ENCODE results near the gene DISP2. TPM values are rescaled to one million over a fixed set of nuclear protein-coding genes. Genes with fewer than 3 reads are reported as not detected.

Gene DISP2
- total RNA-seq, 2 donors from 2014 or later = 0.04 to 0.40 TPM

GRCh38 chr15:40389824-40390595 is 32.0 kb downstream of the DISP2 start:
- no peaks in the 10 kb centered on the region for H3K27me3 ChIP-seq (ENCODE audit: control insufficient read depth, insufficient read depth, low read length, poor library complexity, severe bottlenecking)

GRCh38 chr15:40392986-40393948 is 35.2 kb downstream of the DISP2 start:
- Mint-ChIP-seq H3K4me3 (no peak overlapping the region), H3K36me3 (ENCODE audit: low read depth) (peaks cover 59% of the 10 kb centered on the region), H3K27me3 (ENCODE audit: insufficient read depth) (no peaks in the 10 kb centered on the region), H3K27ac (no peak overlapping the region), H3K4me1 (no peaks in the 10 kb centered on the region), H3K9me3 (peaks cover 2% of the 10 kb centered on the region)
- WGBS, 2 experiments (ENCODE audit: insufficient coverage in 1 of 2, insufficient read length in 1 of 2) = 97 to 100% methylated on average over 2 to 3 of the region's 4 CpGs
- Histone ChIP-seq H3K4me3 (ENCODE audit: low read length) (no peak overlapping the region), H3K27me3 (ENCODE audit: control insufficient read depth, insufficient read depth, low read length, poor library complexity, severe bottlenecking) (no peaks in the 10 kb centered on the region), H3K36me3 (ENCODE audit: control insufficient read depth, insufficient read depth, low read length) (peaks cover 57% of the 10 kb centered on the region), H3K27ac (ENCODE audit: low read depth, low read length) (no peak overlapping the region), H3K9me3 (ENCODE audit: control insufficient read depth, low read length) (peaks cover 3% of the 10 kb centered on the region), H3K4me1 (ENCODE audit: control insufficient read depth, insufficient read depth, low read length) (no peaks in the 10 kb centered on the region), H3K9ac (ENCODE audit: extremely low read depth, low read length, poor library complexity, severe bottlenecking) (no peak overlapping the region)
- no peak for TF ChIP-seq CTCF (conservative IDR thresholded peaks at IDR 0.05)
- no peak for DNase-seq

More at GRCh38 chr15:40389824-40390595, 32.0 kb downstream of the DISP2 start:
- WGBS, 2 experiments (ENCODE audit: insufficient coverage in 1 of 2, insufficient read length in 1 of 2) = 93 to 100% methylated on average over 2 of the region's 2 CpGs
- Histone ChIP-seq H3K9ac (ENCODE audit: extremely low read depth, low read length, poor library complexity, severe bottlenecking) (no peak overlapping the region), H3K9me3 (ENCODE audit: control insufficient read depth, low read length) (peaks cover 24% of the 10 kb centered on the region), H3K36me3 (ENCODE audit: control insufficient read depth, insufficient read depth, low read length) (peaks cover 82% of the 10 kb centered on the region), H3K4me3 (ENCODE audit: low read length) (no peak overlapping the region), H3K27ac (ENCODE audit: low read depth, low read length) (no peak overlapping the region), H3K4me1 (ENCODE audit: control insufficient read depth, insufficient read depth, low read length) (no peaks in the 10 kb centered on the region)
- peaks cover 4% of the 10 kb centered on the region for H3K4me1 Mint-ChIP-seq
- no peak overlapping the region for H3K4me3 Mint-ChIP-seq
- TF ChIP-seq CTCF (conservative IDR thresholded peaks at IDR 0.05) = no peak
- no peak overlapping the region for H3K27ac Mint-ChIP-seq
- H3K9me3 Mint-ChIP-seq = peaks cover 17% of the 10 kb centered on the region
- DNase-seq = no peak
- H3K36me3 Mint-ChIP-seq (ENCODE audit: low read depth) = peaks cover 83% of the 10 kb centered on the region
- H3K27me3 Mint-ChIP-seq (ENCODE audit: insufficient read depth) = no peaks in the 10 kb centered on the region

- Mint-ChIP-seq H3K9me3 (no peaks in the 10 kb centered on the region), H3K27me3 (ENCODE audit: insufficient read depth) (no peaks in the 10 kb centered on the region), H3K4me1 (no peaks in the 10 kb centered on the region), H3K36me3 (ENCODE audit: low read depth) (peaks cover 19% of the 10 kb centered on the region), H3K4me3 (no peak overlapping the region), H3K27ac (no peak overlapping the region)
- H3K4me1 ChIP-seq (ENCODE audit: control insufficient read depth, insufficient read depth, low read length) = no peaks in the 10 kb centered on the region
- H3K4me3 ChIP-seq (ENCODE audit: low read length) = no peak overlapping the region
- H3K27ac ChIP-seq (ENCODE audit: low read depth, low read length) = no peak overlapping the region
- no peaks in the 10 kb centered on the region for H3K9me3 ChIP-seq (ENCODE audit: control insufficient read depth, low read length)
- no peaks in the 10 kb centered on the region for H3K27me3 ChIP-seq (ENCODE audit: control insufficient read depth, insufficient read depth, low read length, poor library complexity, severe bottlenecking)
- no peak for DNase-seq
- TF ChIP-seq CTCF (conservative IDR thresholded peaks at IDR 0.05) = no peak
- peaks cover 16% of the 10 kb centered on the region for H3K36me3 ChIP-seq (ENCODE audit: control insufficient read depth, insufficient read depth, low read length)
- WGBS, 2 experiments (ENCODE audit: insufficient coverage in 1 of 2, insufficient read length in 1 of 2) = 92 to 95% methylated on average over 6 to 8 of the region's 8 CpGs
- no peak overlapping the region for H3K9ac ChIP-seq (ENCODE audit: extremely low read depth, low read length, poor library complexity, severe bottlenecking)
These were observed 39.8 kb downstream of the DISP2 start for GRCh38 chr15:40397688-40398412.

All from endodermal cell (in vitro differentiated cells).